ENCODE results near the gene SMIM35.

DNA sequence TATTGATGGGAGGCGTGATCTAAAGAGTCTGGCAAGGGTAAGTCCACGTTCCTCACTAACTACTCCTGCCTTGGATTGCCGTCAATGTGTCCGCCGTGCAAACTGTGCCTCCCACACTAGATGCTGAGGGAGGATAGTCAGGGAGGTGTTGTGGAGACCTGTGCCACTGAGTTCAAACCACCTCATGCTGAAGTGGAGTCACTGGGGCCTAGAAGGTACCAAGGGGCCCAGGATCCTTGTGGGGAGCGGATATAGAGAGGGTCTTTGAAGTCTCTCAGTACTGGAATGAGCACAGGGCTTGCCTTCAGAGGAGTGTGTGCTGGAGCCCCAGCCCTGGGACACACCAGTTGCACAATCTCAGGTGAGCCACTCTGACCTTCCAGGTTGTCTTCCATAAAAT is 37.0 kb downstream of the SMIM35 start:
- TF ChIP-seq, protein P1, sequence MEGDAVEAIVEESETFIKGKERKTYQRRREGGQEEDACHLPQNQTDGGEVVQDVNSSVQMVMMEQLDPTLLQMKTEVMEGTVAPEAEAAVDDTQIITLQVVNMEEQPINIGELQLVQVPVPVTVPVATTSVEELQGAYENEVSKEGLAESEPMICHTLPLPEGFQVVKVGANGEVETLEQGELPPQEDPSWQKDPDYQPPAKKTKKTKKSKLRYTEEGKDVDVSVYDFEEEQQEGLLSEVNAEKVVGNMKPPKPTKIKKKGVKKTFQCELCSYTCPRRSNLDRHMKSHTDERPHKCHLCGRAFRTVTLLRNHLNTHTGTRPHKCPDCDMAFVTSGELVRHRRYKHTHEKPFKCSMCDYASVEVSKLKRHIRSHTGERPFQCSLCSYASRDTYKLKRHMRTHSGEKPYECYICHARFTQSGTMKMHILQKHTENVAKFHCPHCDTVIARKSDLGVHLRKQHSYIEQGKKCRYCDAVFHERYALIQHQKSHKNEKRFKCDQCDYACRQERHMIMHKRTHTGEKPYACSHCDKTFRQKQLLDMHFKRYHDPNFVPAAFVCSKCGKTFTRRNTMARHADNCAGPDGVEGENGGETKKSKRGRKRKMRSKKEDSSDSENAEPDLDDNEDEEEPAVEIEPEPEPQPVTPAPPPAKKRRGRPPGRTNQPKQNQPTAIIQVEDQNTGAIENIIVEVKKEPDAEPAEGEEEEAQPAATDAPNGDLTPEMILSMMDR (conservative IDR thresholded peaks at IDR 0.05), result no peak
- no peak for TF ChIP-seq EZH2 (IDR thresholded peaks at IDR 0.05; ENCODE audit: low read depth)

Measured in PC-9 (cell line).